K562 (cell line): ENCODE data around the gene UCP3.

Source experiments
- MTA3 ChIP-seq: fragments of 450-650 bp; formaldehyde crosslinking; IDR thresholded peaks from 2 replicates; pipeline ENCODE4 v1.6.1; 2017; ENCODE audit warnings: mild to moderate bottlenecking, borderline replicate concordance
- SIRT6 ChIP-seq: IDR thresholded peaks from one replicate; pipeline ENCODE4 v1.6.1; 2012; ENCODE audit warnings: low read depth, mild to moderate bottlenecking, control low read depth, inconsistent platforms, low read length, moderate library complexity
- SMC3 ChIP-seq: conservative IDR thresholded peaks from 2 replicates; pipeline ENCODE4 v1.6.1; 2011; ENCODE audit warnings: low read depth, low read length, improper control_type of control experiment; ENCODE audit not compliant: insufficient read depth
- SPI1 ChIP-seq: IDR thresholded peaks from 2 replicates; pipeline ENCODE4 v1.6.1; 2011; ENCODE audit warnings: low read depth, low read length, control low read depth, borderline replicate concordance
- XRCC5 ChIP-seq: fragments of 200-400 bp; formaldehyde crosslinking; IDR thresholded peaks from 2 replicates; pipeline ENCODE4 v1.6.1; 2017; ENCODE audit warnings: low read depth, mild to moderate bottlenecking, low read length
- ZNF3 ChIP-seq: fragments of 250-450 bp; sonication (Bioruptor Pico); IDR thresholded peaks from 2 replicates; pipeline ENCODE4 v1.5.0; 2021; ENCODE audit warnings: mild to moderate bottlenecking, moderate library complexity

DNA sequence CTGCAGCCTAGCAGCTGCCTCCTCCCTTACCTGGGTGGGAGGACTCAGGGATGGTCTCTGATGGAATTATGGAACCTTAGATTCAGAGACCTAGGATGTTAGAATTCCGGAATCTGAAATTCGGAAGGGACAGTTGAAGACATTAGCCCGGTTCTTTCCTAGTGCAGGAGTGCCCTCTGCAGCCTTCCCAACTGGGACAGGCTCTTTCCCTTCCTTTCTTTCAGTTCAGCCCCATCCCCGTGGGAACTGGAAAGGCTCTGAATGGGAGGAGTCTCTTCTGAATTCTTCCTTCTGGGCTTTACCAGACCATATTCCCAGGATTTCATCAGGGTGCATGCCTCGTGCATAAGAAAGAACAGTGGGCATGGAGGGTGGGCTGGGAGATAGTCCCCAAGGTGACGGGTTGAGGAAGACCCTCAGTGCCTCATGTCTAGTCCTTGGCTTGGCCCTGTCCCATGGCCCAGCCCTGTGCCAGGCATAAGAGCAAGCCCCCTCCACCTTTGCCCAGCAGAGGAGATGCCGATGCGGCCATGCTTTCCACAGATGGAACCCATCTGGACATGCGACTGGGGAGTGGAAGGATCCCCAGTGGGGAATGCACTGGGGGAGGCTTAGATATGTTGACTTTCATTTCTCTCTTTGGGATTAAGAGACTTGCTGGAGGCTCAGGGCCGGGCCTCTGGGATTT is 43.7 kb downstream of the UCP3 start:
- TF ChIP-seq MTA3 (no peak), XRCC5 (no peak), SPI1 (no peak), ZNF3 (CRISPR knock-in tag) (no peak), SMC3 (no peak), SIRT6 (no peak)
